ENCODE data around the gene PPFIA3. TPM values are rescaled to one million over a fixed set of nuclear protein-coding genes. Genes with fewer than 3 reads are reported as not detected.

Gene PPFIA3
- total RNA-seq, 1 experiment from 2014 or later, result 28.1 TPM

DNA sequence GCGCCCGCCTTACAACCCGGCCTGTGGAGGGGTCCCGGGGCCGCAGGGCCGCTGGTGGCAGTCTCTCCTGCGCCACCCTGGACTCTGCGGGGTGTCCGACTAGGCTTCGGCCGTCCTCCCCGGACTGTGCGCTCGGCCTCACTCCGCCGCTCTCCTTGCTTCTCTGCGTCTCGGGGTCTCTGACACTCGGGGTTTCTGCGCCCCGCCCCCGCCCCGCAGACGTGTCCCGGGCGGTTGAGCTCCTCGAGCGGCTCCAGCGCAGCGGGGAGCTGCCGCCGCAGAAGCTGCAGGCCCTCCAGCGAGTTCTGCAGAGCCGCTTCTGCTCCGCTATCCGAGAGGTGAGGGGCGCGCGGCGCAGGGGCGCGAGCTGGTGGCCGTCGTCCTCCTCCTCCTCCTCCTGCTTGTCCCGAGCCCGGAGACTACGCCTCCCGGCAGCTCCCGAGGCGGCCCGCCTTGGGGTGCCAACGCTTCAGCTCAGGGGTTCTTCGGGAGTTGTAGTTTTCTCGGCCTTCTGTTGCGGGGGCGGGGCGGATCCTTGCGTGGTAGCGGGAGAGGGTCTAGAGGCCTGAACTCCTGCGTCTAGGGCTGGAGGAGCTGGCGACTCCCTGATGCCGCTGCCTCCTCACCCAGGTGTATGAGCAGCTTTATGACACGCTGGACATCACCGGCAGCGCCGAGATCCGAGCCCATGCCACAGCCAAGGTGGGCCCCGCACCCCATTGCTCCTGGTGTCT is 4.5 kb upstream of the PPFIA3 start:
- no TSS peak for BruUV-seq (replicated peaks)
- Histone ChIP-seq H3K36me3 (ENCODE audit: control insufficient read depth in 1 of 2, insufficient read depth in 2 of 2, low read length in 2 of 2) (no peaks in the 10 kb centered on the region), H3K4me2 (ENCODE audit: low read length) (peak overlapping the region; percentile 89), H3K9ac (ENCODE audit: low read length) (peak overlapping the region; percentile 69), H3K27ac (ENCODE audit: low read depth, low read length) (peak overlapping the region; percentile 60), H2AFZ (ENCODE audit: low read depth, low read length, poor library complexity, severe bottlenecking) (no peak overlapping the region), H3K79me2 (ENCODE audit: insufficient read depth, low read length) (no peaks in the 10 kb centered on the region), H3K4me3 (replicated peaks in 1 of 2; ENCODE audit: low read depth in 1 of 2, low read length in 2 of 2) (peak overlapping the region; percentile 62 to 75), H3K9me3 (ENCODE audit: control insufficient read depth in 1 of 2, insufficient read depth in 1 of 2, low read depth in 1 of 2, low read length in 2 of 2) (no peaks in the 10 kb centered on the region), H3K9me2 (ENCODE audit: insufficient read depth) (no peaks in the 10 kb centered on the region), H4K20me1 (ENCODE audit: insufficient read depth) (no peaks in the 10 kb centered on the region), H3K27me3 (ENCODE audit: insufficient read depth, low read length) (no peaks in the 10 kb centered on the region), H3K4me1 (ENCODE audit: control insufficient read depth in 1 of 2, insufficient read depth in 2 of 2, low read length in 2 of 2) (peaks cover 19 to 44% of the 10 kb centered on the region in 2 experiments)
- ChIA-PET RAD21 (ENCODE audit: low non-redundant PET in 1 of 2, low total read pairs in 2 of 2, uncharacterized antibody in 2 of 2, unreplicated experiment in 2 of 2) (interaction anchor here in 1 of 2 experiments (1.1 kb wide), 1 partner anchor 17 kb away, joined by 3 read pairs; no protein-coding TSS in a partner anchor), CTCF (interaction anchor here (0.7 to 2.7 kb wide), 9 partner anchors 8 to 121 kb away, joined by 4 to 28 read pairs (median 6); partner anchors contain the start of genes GYS1 and RUVBL2), POLR2A (interaction anchor here (1.8 to 2.4 kb wide), 2 partner anchors 14 to 35 kb away, joined by 8 to 9 read pairs; no protein-coding TSS in a partner anchor)
- ATAC-seq (no peak), DNase-seq (ENCODE audit: low read depth, low spot score) (no peak)
- intact Hi-C loops (cut with micrococcal nuclease), result no loop called here
- TF ChIP-seq POLR2A (IDR thresholded peaks at IDR 0.05; ENCODE audit: borderline replicate concordance, extremely low read depth, insufficient read depth, insufficient read length), result no peak
- TF ChIP-seq EGR1 (IDR thresholded peaks at IDR 0.05; ENCODE audit: low read depth), result peak; percentile 61
- TF ChIP-seq ATF3 (IDR thresholded peaks at IDR 0.05), result no peak
- TF ChIP-seq ELF1 (IDR thresholded peaks at IDR 0.05; ENCODE audit: borderline replicate concordance, low read depth), result no peak
- TF ChIP-seq, protein P1, sequence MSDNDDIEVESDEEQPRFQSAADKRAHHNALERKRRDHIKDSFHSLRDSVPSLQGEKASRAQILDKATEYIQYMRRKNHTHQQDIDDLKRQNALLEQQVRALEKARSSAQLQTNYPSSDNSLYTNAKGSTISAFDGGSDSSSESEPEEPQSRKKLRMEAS (IDR thresholded peaks at IDR 0.05), result no peak
- TF ChIP-seq ZNF274 (IDR thresholded peaks at IDR 0.05; ENCODE audit: low read depth, low read length), result no peak
- no peak for TF ChIP-seq CTCF (IDR thresholded peaks at IDR 0.05 in 2 of 3, conservative IDR thresholded peaks at IDR 0.05 in 1 of 3; ENCODE audit: borderline replicate concordance in 1 of 3, insufficient read depth in 1 of 3, low read depth in 2 of 3, low read length in 2 of 3)
- TF ChIP-seq ZFX (IDR thresholded peaks at IDR 0.05), result 0 out of 2 replicates have a peak, but pooled peaks have one; percentile 24
- TF ChIP-seq EZH2 (IDR thresholded peaks at IDR 0.05), result no peak
